CD4-positive, alpha-beta T cell (primary cell): ENCODE results near the gene GCK. TPM values are rescaled to one million over a fixed set of nuclear protein-coding genes. Genes with fewer than 3 reads are reported as not detected.

ENCODE experiments used
- ATAC-seq: fragments of 200-7000 bp; cut with Tn5 transposase; one replicate; pipeline ENCODE4 v1.10.0; 2022; ENCODE audit warnings: mild to moderate bottlenecking; ENCODE audit not compliant: poor library complexity
- CTCF ChIA-PET: fragments of 350-600 bp; sonication (Branson Sonifier 250); formaldehyde crosslinking; loops from one replicate; lab custom pipeline; 2021; ENCODE audit warnings: antibody characterized with exemption, inconsistent platforms; lab: Charles Lee
- POLR2A ChIA-PET: fragments of 350-600 bp; sonication (Branson Sonifier 250); formaldehyde crosslinking; loops from one replicate; lab custom pipeline; 2021; ENCODE audit warnings: antibody characterized with exemption, inconsistent platforms; lab: Charles Lee
- DNase-seq, 14 experiments: peaks; one replicate each; pipeline ENCODE4 v3.0.0-alpha.2; 2013 to 2020; ENCODE audit warnings: mixed read lengths in 2 of 14
- H3K27ac ChIP-seq, 2 donors: one replicate each; pipeline versions ENCODE4 v1.5.1 to v1.7.0; 2013; ENCODE audit warnings: low read length in 2 of 2, low read depth in 1 of 2, mild to moderate bottlenecking in 1 of 2
- H3K27me3 ChIP-seq, 2 experiments: 1 replicate in 1 of 2; 2 replicates in 1 of 2; pipeline versions ENCODE4 v1.6.1 to v1.7.0; 2013; ENCODE audit warnings: low read length in 2 of 2, control low read depth in 1 of 2, mild to moderate bottlenecking in 1 of 2, moderate library complexity in 1 of 2; ENCODE audit not compliant: insufficient read depth in 2 of 2, control insufficient read depth in 1 of 2
- H3K36me3 ChIP-seq: one replicate; pipeline ENCODE4 v1.6.1; 2013; ENCODE audit warnings: low read length, control low read depth; ENCODE audit not compliant: insufficient read depth
- H3K4me1 ChIP-seq: one replicate; pipeline ENCODE4 v1.6.1; 2013; ENCODE audit warnings: low read length, control low read depth; ENCODE audit not compliant: insufficient read depth
- H3K4me3 ChIP-seq: one replicate; pipeline ENCODE4 v1.5.1; 2013; ENCODE audit warnings: mild to moderate bottlenecking, low read length, moderate library complexity
- H3K9me3 ChIP-seq, 2 experiments: 1 replicate in 1 of 2; 2 replicates in 1 of 2; pipeline versions ENCODE4 v1.6.1 to v1.7.0; 2013; ENCODE audit warnings: low read length in 2 of 2, mild to moderate bottlenecking in 2 of 2, control low read depth in 1 of 2, moderate library complexity in 1 of 2; ENCODE audit not compliant: control insufficient read depth in 1 of 2, insufficient read depth in 1 of 2
- H3K27ac Mint-ChIP-seq: one replicate; pipeline ENCODE4 v1.8.0; 2020; ENCODE audit warnings: mixed read lengths
- H3K27me3 Mint-ChIP-seq: one replicate; pipeline ENCODE4 v1.8.0; 2021; ENCODE audit warnings: mixed read lengths
- H3K36me3 Mint-ChIP-seq: one replicate; pipeline ENCODE4 v1.8.0; 2021; ENCODE audit warnings: low read depth, mixed read lengths
- H3K4me1 Mint-ChIP-seq: one replicate; pipeline ENCODE4 v1.8.0; 2021; ENCODE audit warnings: low read depth, mixed read lengths
- H3K4me3 Mint-ChIP-seq: one replicate; pipeline ENCODE4 v1.8.0; 2020; ENCODE audit warnings: mild to moderate bottlenecking, mixed read lengths
- H3K9me3 Mint-ChIP-seq: one replicate; pipeline ENCODE4 v1.8.0; 2020; ENCODE audit warnings: mixed read lengths
- intact Hi-C, 2 experiments: fragments of 100-400 bp; cut with DNase I in 1 of 2; cut with micrococcal nuclease in 1 of 2; formaldehyde crosslinking; loops; one replicate each; pipeline versions ENCODE4 v1.15.1 to v1.9.0; 2023 to 2025; cut with DNase I, micrococcal nuclease
- total RNA-seq, 174 experiments: library from RNA in 2 of 174; stranded (reverse) in 2 of 174; gene quantifications; one replicate each; pipeline ENCODE4 v1.2.3 and lab custom pipeline; 2021 to 2026
- TF ChIP-seq, protein P1 (sequence below): fragments of 200-600 bp; IDR thresholded peaks from one replicate; pipeline ENCODE4 v1.8.0; 2022; ENCODE audit warnings: antibody characterized with exemption, mild to moderate bottlenecking

Gene GCK
- total RNA-seq, 2 experiments from 2014 or later: 0.47 to 0.71 TPM

DNA sequence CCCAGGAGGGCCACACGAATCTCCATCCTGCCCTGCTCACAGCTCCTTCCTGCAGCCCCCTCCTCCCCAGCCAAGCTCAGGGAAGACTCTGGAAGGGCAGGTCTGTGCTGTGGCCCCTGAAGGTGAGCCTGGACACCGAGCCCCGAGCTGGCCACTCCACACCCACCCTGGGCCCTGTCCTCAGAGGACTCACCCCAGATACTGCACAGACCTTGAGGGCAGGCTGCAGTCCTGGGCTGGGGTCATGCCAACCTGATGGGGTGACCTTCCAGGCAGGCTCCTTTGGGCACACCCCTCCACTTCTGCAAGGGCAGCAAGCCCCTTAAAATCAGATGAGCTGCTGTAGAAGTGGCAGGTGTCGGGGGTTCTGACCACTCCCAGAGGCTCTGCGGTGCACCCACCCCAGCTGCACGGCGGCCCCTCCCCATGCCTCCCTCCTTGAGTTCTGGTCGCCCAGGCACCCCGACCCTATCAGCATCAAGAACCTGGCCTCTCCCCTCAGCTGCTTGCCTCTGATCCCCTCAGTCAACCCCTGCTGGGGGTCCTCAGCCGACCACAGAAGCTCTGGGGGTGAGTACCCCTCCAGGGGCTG lies 35.8 kb upstream of the GCK start:
- no peaks in the 10 kb centered on the region for H3K4me1 ChIP-seq
- Mint-ChIP-seq H3K4me3 (no peak overlapping the region), H3K27me3 (peaks cover 7% of the 10 kb centered on the region), H3K9me3 (no peaks in the 10 kb centered on the region), H3K27ac (no peak overlapping the region), H3K36me3 (no peaks in the 10 kb centered on the region), H3K4me1 (no peaks in the 10 kb centered on the region)
- intact Hi-C loops: no loop called here
- no peaks in the 10 kb centered on the region for H3K9me3 ChIP-seq
- ATAC-seq (no peak), DNase-seq (no peak)
- no peak overlapping the region for H3K27ac ChIP-seq
- H3K27me3 ChIP-seq: no peaks in the 10 kb centered on the region
- ChIA-PET POLR2A (no interaction called here), CTCF (no interaction called here)
- no peak overlapping the region for H3K4me3 ChIP-seq
- no peaks in the 10 kb centered on the region for H3K36me3 ChIP-seq
- TF ChIP-seq, protein P1, sequence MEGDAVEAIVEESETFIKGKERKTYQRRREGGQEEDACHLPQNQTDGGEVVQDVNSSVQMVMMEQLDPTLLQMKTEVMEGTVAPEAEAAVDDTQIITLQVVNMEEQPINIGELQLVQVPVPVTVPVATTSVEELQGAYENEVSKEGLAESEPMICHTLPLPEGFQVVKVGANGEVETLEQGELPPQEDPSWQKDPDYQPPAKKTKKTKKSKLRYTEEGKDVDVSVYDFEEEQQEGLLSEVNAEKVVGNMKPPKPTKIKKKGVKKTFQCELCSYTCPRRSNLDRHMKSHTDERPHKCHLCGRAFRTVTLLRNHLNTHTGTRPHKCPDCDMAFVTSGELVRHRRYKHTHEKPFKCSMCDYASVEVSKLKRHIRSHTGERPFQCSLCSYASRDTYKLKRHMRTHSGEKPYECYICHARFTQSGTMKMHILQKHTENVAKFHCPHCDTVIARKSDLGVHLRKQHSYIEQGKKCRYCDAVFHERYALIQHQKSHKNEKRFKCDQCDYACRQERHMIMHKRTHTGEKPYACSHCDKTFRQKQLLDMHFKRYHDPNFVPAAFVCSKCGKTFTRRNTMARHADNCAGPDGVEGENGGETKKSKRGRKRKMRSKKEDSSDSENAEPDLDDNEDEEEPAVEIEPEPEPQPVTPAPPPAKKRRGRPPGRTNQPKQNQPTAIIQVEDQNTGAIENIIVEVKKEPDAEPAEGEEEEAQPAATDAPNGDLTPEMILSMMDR: no peak

DNA sequence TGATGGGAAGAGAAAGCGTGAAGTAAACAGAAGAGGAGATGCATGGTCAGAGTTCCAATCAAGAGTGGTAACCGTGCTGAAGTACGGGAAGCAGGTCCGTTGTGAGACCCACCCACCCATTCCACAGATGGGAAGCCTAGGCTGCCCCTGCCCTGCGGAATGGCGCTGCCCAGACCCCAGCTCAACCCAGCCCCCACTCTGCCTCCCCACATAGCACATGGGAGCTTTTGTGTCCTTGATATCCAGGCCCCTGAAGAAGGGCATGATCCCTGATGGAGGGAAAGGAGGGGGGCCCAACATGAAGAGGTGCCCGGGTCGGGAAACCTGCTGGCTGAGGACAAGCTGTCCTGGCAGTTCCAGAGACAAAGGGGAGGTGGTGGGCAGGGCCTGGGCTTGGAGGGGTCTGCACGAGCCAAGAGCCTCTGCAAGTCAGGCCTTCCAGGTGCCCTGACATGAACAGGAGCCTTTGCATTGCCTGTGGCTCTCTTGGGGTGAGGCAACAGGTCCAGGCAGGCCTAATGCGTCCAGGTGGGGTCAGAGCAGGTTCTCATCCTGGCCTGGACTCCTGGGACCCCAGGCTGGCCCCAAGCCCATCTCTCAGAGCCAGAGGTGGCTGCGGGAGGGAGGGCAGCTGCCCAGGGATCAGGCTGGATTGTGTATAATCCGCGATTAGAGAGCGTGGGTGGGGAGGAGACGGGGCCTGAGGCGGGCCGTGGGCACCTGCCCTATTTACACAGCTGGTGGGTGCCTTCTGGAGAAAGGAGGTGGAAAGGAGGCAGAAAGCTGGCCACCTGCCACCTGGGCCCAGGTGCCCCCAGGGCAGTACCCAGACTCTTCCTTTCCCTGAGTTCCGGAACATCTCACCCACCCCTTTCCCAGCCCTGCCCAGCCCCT lies 35.1 kb upstream of the GCK start:
- CTCF ChIA-PET: no interaction called here
- TF ChIP-seq, protein P1: no peak
- Mint-ChIP-seq H3K36me3 (no peaks in the 10 kb centered on the region), H3K9me3 (no peaks in the 10 kb centered on the region), H3K4me1 (no peaks in the 10 kb centered on the region), H3K27me3 (peaks cover 7% of the 10 kb centered on the region), H3K4me3 (no peak overlapping the region), H3K27ac (no peak overlapping the region)
- Histone ChIP-seq H3K4me1 (no peaks in the 10 kb centered on the region), H3K4me3 (no peak overlapping the region), H3K27me3 (no peaks in the 10 kb centered on the region), H3K27ac (no peak overlapping the region), H3K36me3 (no peaks in the 10 kb centered on the region), H3K9me3 (peaks cover 0 to 2% of the 10 kb centered on the region in 2 experiments)
- POLR2A ChIA-PET: no interaction called here
- DNase-seq (no peak), ATAC-seq (no peak)
- intact Hi-C loops: no loop called here

DNA sequence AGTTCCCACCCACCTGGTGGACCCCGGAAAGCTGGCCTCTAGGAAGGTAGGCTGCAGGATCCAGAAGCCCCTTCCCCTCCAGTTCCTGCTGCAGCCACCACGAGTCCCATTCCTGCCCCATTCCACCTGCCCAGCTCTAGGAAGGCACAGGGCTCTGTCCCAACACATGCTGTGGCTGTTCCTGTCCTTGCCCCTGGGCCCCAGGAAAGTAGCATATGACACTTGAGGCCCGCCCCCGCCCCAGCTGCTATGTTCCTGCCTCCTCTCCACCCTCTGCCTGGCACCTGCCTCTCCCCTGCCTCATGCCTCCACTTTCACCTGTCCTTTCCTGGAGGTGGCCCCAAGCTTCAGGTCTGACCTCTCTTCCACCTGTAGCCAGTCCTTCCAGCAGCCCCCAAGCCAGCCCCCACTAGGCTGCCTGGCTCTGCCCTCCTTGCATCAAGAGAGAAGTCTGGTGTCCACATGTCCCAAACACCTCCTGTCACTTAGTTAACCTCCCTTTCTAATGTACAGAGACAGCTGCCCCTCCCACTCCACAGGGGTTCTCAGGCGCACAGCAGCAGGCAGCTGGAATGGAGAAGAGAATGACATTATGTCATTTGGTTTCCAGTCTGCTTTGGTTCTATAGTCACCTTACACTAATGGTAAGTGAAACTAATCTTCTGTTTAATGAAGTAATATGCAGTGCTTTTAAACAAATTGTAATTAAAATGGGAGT lies 34.3 kb upstream of the GCK start:
- Mint-ChIP-seq H3K27me3 (peaks cover 7% of the 10 kb centered on the region), H3K36me3 (no peaks in the 10 kb centered on the region), H3K27ac (no peak overlapping the region)

More for the DNA sequence above, 34.3 kb upstream of the GCK start:
- no peaks in the 10 kb centered on the region for H3K9me3 Mint-ChIP-seq
- Histone ChIP-seq H3K4me3 (no peak overlapping the region), H3K27ac (no peak overlapping the region), H3K4me1 (no peaks in the 10 kb centered on the region), H3K27me3 (no peaks in the 10 kb centered on the region), H3K9me3 (peaks cover 0 to 8% of the 10 kb centered on the region in 2 experiments), H3K36me3 (no peaks in the 10 kb centered on the region)
- CTCF ChIA-PET: no interaction called here
- intact Hi-C loops: no loop called here
- POLR2A ChIA-PET: no interaction called here
- TF ChIP-seq, protein P1: no peak
- ATAC-seq: no peak
- H3K4me3 Mint-ChIP-seq: no peak overlapping the region
- no peak for DNase-seq
- no peaks in the 10 kb centered on the region for H3K4me1 Mint-ChIP-seq
